ENCODE measurements around the gene NEU2. TPM values are rescaled to one million over a fixed set of nuclear protein-coding genes. Genes with fewer than 3 reads are reported as not detected.
A peak's percentile ranks its signal among the peaks of the same experiment; 100 is the strongest.

The NEU2 gene
- total and polyA plus RNA-seq, 2 of the 13 experiments (the other 11 are each of a cell fraction or from before 2014, with no cell fraction given) = not detected

GRCh38 chr2:233059547-233059796 lies 27.0 kb downstream of the NEU2 start (continued):
- TF ChIP-seq, protein P1, sequence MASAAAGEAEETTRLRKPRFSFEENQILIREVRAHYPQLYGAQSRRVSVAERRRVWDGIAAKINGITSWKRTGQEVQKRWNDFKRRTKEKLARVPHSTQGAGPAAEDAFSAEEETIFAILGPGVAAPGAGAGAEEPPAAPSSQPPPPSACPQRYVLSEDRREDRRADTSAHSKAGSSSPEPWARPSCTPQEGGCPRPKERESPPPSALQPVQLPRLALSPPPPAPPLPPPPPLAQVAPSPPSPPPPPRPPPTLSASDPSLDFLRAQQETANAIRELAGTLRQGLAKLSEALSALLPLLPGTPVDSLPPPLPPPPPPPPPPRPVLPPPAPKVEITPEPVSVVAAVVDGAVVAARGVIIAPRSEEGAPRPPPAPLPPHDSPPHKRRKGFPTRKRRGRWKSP (CRISPR knock-in tag; IDR thresholded peaks at IDR 0.05) = peak; percentile 36; the same call in 1 of the 2 replicates
- peak; percentile 78; the same call in 1 of the 2 replicates for TF ChIP-seq THRA (CRISPR knock-in tag; IDR thresholded peaks at IDR 0.05; ENCODE audit: borderline replicate concordance)
- TF ChIP-seq PPARG (CRISPR knock-in tag; conservative IDR thresholded peaks at IDR 0.05) = peak; percentile 51; the same call in 1 of the 2 replicates
- TF ChIP-seq ZXDC (CRISPR knock-in tag; IDR thresholded peaks at IDR 0.05) = peak; percentile 2; the same call in 1 of the 2 replicates
- 0 out of 2 replicates have a peak, but pooled peaks have one; percentile 3 for TF ChIP-seq SSRP1 (CRISPR knock-in tag; IDR thresholded peaks at IDR 0.05)
- TF ChIP-seq HNF1B (CRISPR knock-in tag; IDR thresholded peaks at IDR 0.05) = peak; percentile 85; the same call in 1 of the 2 replicates
- peak; percentile 59 for TF ChIP-seq GATAD2A (CRISPR knock-in tag; IDR thresholded peaks at IDR 0.05)
- peak; percentile 25; the same call in 1 of the 2 replicates for TF ChIP-seq CBX5 (CRISPR knock-in tag; IDR thresholded peaks at IDR 0.05; ENCODE audit: borderline replicate concordance)
- peak; percentile 81; the same call in 1 of the 2 replicates for TF ChIP-seq HNRNPL (IDR thresholded peaks at IDR 0.05; ENCODE audit: low read depth, low read length)
- TF ChIP-seq MAZ (IDR thresholded peaks at IDR 0.05; ENCODE audit: borderline replicate concordance, low read depth, low read length) = 0 out of 2 replicates have a peak, but pooled peaks have one; percentile 27
- 0 out of 2 replicates have a peak, but pooled peaks have one; percentile 17 for TF ChIP-seq MAZ (CRISPR knock-in tag; IDR thresholded peaks at IDR 0.05; ENCODE audit: low read depth)
- peak; percentile 43 for TF ChIP-seq THAP11 (CRISPR knock-in tag; IDR thresholded peaks at IDR 0.05)
- TF ChIP-seq ZNF781 (CRISPR knock-in tag; IDR thresholded peaks at IDR 0.05; ENCODE audit: borderline replicate concordance, not compliant biosample characterization) = no peak
- peak; percentile 49; the same call in 1 of the 2 replicates for TF ChIP-seq ZNF550 (CRISPR knock-in tag; IDR thresholded peaks at IDR 0.05; ENCODE audit: borderline replicate concordance)
- TF ChIP-seq CREB1 (IDR thresholded peaks at IDR 0.05) = no peak
- TF ChIP-seq CREB1 (CRISPR knock-in tag; IDR thresholded peaks at IDR 0.05) = no peak
- TF ChIP-seq ZNF331 (CRISPR knock-in tag; IDR thresholded peaks at IDR 0.05) = no peak
- peak; percentile 95 for TF ChIP-seq ZBTB33 (CRISPR knock-in tag; IDR thresholded peaks at IDR 0.05)
- TF ChIP-seq NCOA2 (CRISPR knock-in tag; IDR thresholded peaks at IDR 0.05) = 0 out of 2 replicates have a peak, but pooled peaks have one; percentile 22
- TF ChIP-seq ZNF17 (CRISPR knock-in tag; IDR thresholded peaks at IDR 0.05) = no peak
- TF ChIP-seq TEAD3 (CRISPR knock-in tag; optimal IDR thresholded peaks at IDR 0.05; ENCODE audit: borderline replicate concordance) = peak; percentile 76
- TF ChIP-seq RBAK (CRISPR knock-in tag; IDR thresholded peaks at IDR 0.05) = no peak
- no peak for TF ChIP-seq TBP (CRISPR knock-in tag; IDR thresholded peaks at IDR 0.05)
- peak; percentile 78 for TF ChIP-seq RAD21 (CRISPR knock-in tag; IDR thresholded peaks at IDR 0.05)

Data from HepG2 (cell line).